Embryonic facial prominence (tissue), 1 donor: Measurements from ENCODE around the gene UGT1A3.
"Not testable (repeated sequence)": the region's sequence is repeated elsewhere in the genome, so short reads cannot be mapped to it uniquely, and the experiment has no call there.

ENCODE experiments used
- DNase-seq: peaks from one replicate; pipeline ENCODE4 v3.0.0-alpha.2; 2016; ENCODE audit errors: extremely low spot score

Gene UGT1A3

GRCh38 chr2:233728723-233729301 is at the start of gene UGT1A3:
Gene UGT1A3 (plus strand): TSS chr2:233729042. CDS start chr2:233729127, 85 bp downstream.
- no peak for DNase-seq

DNA sequence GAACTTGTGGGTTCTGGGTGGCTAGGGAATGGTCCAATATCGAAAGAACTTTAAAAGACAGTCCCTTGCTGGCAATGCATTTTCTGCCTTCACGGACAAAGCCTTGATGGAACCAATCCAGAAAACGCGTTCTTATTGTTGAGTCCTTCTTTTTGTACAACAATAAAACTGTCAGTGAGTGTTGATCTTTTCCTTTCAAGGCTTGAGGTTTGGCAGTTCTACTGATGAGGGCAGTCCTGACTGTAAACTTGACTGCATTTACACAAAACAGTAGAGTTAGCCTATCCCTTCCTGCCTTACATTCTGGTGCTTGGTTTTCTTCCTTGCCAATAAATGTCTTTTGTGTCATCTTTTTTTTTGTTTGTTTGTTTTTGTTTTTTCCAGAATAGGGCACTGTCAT is 49.6 kb upstream of the UGT1A3 start:
- DNase-seq, result no peak

GRCh38 chr2:233680361-233681045 is 48.3 kb upstream of the UGT1A3 start:
- no peak for DNase-seq

DNA sequence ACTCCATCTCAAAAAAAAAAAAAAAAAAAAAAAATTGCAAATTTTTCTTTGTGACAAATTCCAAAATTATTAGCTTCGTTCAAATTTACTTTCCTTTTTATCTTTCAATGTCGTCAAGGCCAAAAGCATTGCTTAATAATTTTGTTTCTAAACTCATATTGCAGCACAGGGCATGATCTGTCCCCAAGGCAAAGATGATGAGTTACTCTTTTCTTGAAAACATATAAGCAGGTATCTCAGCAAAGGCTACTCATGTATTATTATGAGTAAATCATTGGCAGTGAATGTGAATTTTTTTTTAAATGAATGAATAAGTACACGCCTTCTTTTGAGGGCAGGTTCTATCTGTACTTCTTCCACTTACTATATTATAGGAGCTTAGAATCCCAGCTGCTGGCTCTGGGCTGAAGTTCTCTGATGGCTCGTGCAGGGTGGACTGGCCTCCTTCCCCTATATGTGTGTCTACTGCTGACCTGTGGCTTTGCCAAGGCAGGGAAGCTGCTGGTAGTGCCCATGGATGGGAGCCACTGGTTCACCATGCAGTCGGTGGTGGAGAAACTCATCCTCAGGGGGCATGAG is 47.2 kb upstream of the UGT1A3 start, which contains the start of gene UGT1A7:
Gene UGT1A7 (plus strand): TSS at position 381 of the 579 bp plus-strand sequence. CDS start 37 bp downstream, at position 418.
- no peak for DNase-seq

GRCh38 chr2:233684640-233685039 is 44.2 kb upstream of the UGT1A3 start:
- no peak for DNase-seq

DNA sequence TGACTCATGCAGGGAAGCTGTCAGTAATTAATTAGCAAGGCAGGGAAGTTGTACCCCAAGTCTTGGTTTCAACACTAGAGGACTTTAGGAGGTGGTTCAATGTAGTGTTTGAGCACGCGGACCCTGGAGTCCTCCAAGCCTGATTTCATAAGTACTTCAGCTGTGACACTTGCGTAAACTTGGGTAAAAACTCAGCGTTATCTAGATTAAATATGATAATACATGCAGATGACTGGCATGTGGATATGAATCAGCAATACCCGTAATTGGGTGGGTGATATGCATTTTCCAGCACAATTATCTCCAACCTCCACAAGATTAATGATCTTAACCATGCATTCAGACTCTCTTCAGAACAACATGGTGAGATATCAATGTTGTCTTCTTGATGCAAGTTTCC is 41.9 kb upstream of the UGT1A3 start:
- DNase-seq, result no peak

DNA sequence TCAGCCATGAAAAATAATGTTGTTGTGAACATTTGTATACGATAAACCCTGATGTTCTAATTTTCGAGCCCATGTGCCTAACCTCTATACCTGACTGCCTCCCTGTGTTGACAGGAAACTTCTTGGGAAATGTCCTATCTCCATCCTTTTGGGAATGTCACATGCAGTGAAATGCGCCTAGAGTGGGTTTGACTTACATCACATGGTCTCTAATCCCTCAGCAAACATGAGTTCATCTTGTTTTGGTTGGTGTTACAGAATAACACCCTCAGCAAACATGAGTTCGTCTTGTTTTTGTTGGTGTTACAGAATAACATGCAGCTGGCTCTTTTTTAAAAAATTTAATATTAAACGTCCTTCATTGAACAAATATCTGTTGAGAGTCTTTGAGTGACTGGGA is 40.5 kb upstream of the UGT1A3 start:
- DNase-seq, result no peak

- DNase-seq, result no peak
Measured at GRCh38 chr2:233689031-233689430, 39.8 kb upstream of the UGT1A3 start.

DNA sequence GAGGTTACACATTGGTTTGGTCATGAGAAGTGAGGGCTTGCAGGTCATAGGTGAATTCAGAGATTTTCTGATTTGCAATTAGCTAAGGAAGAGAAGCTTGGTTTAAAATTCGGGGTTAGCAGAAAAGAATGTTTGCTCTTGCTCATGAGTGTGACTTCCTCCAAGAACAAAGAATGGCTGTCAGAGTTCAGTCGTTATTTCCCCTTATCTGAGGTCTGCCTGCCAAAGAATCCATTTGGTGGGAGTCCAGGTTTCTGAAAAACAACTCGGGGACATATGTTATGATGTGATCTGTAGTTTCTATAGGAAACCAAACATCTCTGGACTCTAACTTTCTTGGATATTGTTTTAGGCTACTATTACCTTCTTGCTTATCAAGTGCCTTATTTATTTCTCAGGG is 39.3 kb upstream of the UGT1A3 start:
- no peak for DNase-seq

DNA sequence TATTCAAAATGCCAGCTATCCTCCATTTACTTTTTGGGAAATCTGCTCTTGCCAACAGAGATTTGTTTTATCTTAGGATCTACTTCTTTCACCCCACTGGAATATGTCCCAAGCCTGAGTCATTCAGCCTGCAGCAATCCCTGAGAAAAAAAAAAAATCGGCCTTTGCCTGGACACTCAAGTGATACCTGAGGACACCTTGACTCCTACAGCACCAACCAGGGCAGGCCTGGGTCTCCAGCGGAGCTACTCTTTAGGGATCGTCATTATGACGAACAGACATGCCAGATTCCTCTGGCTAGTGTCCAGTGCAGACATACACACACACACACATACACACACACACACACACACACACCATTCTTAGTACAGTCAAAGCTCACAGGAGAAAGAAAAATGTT is 38.4 kb upstream of the UGT1A3 start:
- no peak for DNase-seq

GRCh38 chr2:233691443-233692433 is 37.1 kb upstream of the UGT1A3 start:
- DNase-seq, result no peak

- no peak for DNase-seq
Measured at GRCh38 chr2:233692648-233693047, 36.2 kb upstream of the UGT1A3 start, which contains the start of gene UGT1A6. Gene UGT1A6 (plus strand): TSS chr2:233692890. CDS start chr2:233693005, 115 bp downstream.

DNA sequence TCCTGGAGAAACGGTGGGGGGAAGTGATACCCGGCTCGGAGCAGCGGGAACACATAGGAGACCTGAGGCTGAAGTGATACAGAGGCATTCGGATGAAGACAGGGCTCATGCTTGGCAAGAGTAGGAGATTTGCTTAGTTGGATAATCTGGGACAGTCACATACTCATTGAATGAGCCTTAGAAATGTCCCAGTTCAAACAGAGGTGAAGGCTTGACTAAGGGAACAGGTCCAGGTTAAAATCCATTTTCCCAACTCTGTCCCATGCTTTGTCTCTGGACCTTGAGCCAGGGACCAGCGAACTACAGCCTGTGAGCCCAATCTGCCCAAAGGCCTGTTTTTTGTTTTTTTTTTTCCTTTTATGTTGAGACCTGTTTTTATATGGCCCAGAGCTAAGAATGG is 34.9 kb upstream of the UGT1A3 start:
- no peak for DNase-seq

DNA sequence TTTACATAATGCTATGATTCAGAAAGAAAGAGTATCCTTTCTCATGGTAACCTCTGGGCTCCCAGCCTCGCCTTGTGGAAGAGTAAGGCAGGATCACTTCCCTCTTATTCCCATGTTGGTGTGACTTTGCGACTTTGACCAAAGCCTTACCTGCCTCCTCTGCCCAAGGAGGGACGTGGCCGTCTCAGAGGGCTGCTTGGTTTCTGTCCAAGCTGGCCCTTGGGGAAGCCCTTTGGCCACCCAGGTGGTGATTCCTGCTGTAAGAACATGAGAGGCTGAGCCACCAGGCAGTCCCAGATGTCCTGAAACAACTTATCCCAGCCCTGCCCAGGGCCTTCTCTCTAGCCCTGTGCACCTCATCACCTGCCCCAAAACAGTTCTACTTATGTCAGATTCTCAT is 30.1 kb upstream of the UGT1A3 start:
- no peak for DNase-seq

GRCh38 chr2:233699424-233700027 is 29.3 kb upstream of the UGT1A3 start:
- DNase-seq, result no peak

DNA sequence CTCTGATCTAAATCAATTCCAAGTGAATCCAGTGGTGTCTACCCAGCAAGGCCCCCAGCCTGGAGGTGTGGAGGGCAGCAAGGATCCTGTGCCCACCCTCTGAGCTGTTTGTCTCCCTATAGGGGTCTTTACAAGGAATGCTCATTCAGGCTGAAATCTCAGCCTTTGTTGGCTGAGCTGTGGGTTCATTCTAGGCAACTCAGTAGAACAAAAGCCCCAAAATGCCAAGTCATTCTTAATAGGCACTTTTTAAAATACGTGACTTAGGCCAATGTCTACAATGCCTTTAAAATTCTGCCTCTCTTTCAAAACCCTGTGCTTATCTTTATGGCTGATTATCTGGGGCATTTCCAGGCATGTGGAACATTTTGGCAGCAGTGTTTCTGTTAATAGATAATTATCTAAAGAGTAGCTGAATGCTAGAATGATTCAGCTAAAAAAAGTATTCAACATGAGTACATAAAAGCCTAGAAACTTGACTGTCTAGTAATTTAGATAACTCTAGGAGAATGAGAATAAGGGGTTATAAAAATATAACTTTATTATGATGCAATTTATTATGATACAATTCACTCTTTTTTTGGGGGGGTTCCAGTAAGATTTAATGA is 28.7 kb upstream of the UGT1A3 start:
- DNase-seq, result no peak

- not testable (repeated sequence) for DNase-seq
Measured at GRCh38 chr2:233700842-233701241, 28.0 kb upstream of the UGT1A3 start.

DNA sequence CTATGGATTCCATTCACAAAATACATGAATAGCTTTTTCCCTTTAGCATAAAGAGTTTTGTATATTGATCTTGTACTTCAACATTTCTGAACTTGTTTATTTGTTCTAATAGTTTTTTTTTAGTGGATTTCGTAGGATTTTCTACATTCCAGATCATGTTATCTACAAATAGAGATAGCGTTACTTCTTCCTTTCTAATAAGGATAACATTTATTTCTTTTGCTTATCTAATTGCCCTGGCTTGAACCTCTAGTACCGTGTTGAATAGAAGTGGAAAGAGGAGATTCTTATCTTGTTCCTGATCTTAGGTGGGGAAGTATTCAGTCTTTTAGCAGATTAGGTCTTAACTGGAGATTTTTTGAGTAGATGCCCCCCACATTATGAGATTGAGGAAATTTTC is 26.6 kb upstream of the UGT1A3 start:
- DNase-seq, result no peak

- no peak for DNase-seq
Measured at GRCh38 chr2:233705911-233706506, 22.8 kb upstream of the UGT1A3 start.

DNA sequence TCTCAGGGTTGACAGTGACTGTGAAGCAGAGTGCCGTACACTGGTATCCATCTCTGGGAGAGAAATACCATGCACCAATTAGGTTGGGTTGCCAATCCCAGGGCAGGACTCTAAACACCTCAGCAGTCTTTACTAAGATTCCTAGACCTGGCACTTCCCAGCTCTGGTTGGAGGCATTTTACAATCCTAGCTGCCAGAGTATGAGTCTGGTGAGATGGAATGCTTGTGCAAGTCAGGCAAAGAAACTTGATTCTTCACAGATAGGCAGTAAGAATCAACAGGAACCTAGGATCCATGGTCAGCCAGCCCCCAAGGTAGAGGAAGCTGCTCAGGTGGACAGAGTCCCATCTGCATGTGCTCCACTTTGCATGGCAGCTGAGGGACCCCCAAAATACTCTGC is 22.1 kb upstream of the UGT1A3 start:
- DNase-seq, result no peak
